Endometrial microvascular endothelial cells (primary cell): ENCODE measurements around the gene SPHK1. TPM values are rescaled to one million over a fixed set of nuclear protein-coding genes. Genes with fewer than 3 reads are reported as not detected.

Source experiments
- in situ Hi-C: cut with HindIII; loops from 2 replicates; pipeline ENCODE4 v1.10.0; 2017; ENCODE audit warnings: low sequenced_read_pairs, low pct_unique_long_range_greater_than_20kb; ENCODE audit errors: inconsistent ontology term
- total RNA-seq: library from RNA; depleted of rRNA; stranded (reverse); fragments of >200 nt; gene quantifications from one replicate; pipeline ENCODE4 v1.2.3, GENCODE V29; 2015; ENCODE audit errors: inconsistent ontology term

SPHK1 gene
- total RNA-seq, 1 donor from 2014 or later: 121 TPM

DNA sequence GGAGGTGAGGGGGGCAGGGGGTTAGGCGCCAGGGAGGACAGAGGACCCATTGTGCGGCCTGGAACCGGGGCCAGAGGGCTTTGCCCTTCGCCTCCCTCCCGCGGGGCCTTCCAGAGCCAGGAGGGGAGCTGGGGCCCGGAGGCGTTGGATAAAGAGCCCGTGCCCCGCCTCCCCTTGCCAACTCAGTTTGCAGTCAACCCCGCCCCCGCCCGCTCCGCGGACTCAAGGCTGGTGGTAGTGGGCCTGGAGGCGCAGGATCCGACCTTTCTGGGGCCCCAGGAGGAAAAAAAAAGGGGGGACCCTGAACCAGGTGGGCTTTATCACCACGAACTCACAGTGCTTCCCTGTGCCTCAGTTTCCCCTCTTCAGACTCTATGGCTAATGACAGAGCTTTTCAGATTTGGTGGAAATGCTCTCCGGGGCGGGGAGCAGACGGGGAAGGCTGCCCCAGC is 2.0 kb upstream of the SPHK1 start:
- in situ Hi-C loops: no loop called here

DNA sequence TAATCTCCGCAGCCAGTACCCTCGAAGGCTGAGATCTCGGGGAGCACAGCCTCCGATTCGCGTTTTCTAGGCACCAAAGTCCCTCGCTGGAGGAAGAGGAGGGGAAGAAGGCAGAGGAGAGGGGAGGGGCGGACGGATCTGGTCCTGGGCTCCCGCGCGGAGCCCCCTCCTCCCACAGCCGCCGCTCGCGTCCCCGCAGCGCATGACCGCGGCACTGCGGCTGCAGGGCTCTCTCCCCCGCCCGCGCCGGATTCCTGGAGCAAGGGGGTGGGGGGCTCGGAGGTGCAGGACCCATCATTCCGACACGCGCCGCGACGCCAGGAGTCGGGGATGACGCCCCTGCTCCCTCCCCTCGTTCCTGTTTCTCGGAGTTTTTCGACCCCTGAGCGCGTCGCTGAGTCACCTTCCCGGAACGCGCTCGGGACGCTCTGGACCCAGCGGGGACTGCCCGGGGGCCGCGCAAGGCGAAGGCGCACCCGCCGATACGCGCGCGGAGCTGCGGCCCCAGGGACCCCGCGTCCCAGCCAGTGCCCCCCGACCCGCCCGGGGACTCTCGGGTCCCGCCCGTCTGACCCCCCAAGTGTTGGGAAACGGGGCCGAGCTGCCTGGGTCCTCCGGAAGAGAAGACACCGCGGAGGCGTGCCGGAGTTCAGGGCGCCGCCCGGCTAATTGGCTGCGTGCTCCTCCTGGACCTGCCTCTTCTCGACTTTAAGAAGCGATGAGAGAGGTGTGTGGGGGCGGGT is 1.4 kb upstream of the SPHK1 start:
- in situ Hi-C loops: no loop called here

DNA sequence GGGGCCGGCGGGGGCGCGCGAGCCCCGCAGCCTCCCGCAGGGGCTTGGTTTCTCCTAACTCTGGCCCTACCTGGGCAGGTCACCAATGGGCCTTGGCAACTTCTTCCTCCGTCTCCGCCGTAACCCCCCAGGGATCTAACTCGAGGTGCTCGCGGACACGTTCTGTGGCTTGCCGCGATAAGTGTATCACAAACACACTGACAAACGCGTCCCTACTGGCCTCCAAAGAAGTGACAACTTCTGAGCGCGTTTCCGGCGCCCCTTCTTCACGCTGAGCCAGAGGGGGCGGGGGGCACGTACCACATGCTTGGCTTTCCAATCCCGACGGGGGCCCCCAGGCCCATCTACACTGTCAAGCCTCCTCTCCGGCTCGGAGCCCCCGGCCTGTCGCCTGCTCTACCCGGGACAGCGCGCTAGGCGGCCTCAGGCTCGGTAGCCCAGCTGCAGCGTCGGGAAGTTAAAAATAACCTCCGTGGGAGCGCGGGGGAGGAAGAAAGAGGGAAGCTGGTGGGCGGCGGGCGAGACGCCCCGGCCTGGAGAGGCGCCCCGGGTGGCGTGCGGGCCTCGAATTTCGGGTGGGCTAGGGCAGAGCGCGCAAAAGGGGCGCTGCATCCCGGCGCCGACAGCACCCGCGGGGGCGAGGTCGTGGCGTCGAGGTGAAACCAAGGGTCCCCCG is 725 bp upstream of the SPHK1 start:
- in situ Hi-C loops: no loop called here

DNA sequence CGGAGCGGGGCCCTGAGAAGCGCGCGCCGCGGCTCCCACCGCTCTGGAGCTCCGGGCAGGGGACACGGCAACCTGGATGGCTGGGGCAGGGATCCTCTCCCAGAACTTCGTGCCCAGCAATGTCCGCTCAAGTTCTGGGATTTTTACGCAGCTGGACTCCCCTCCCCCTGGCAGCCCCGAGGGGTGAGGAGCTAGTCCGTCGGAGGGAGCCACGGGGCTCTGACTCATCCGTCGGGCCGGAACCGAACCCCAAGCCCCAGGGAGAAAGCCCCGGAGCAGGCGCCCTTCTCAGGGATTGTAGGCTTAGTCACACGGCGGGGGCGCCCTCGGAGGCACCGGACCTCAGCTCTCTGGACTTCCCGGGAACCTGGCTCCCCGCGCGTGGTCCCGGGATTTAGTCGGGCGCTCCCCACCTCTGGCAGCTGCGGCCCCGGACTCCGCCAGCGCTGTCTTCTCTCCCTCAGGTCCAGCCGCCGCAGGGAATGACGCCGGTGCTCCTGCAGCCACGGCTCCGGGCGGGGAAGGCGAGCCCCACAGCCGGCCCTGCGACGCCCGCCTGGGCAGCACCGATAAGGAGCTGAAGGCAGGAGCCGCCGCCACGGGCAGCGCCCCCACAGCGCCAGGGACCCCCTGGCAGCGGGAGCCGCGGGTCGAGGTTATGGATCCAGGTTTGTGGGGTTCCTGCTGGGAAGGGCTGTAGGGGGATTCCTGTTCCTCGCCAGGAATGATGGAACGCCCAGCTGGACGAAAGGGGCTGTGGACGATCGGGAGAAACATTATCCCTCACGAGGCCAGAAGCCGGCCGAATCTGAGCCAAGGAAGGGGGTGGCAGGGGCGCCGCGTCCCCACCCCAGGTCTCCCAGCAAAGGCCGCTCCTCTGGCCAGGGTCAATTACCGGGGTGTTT is 830 bp downstream of the SPHK1 start:
- in situ Hi-C loops: no loop called here

DNA sequence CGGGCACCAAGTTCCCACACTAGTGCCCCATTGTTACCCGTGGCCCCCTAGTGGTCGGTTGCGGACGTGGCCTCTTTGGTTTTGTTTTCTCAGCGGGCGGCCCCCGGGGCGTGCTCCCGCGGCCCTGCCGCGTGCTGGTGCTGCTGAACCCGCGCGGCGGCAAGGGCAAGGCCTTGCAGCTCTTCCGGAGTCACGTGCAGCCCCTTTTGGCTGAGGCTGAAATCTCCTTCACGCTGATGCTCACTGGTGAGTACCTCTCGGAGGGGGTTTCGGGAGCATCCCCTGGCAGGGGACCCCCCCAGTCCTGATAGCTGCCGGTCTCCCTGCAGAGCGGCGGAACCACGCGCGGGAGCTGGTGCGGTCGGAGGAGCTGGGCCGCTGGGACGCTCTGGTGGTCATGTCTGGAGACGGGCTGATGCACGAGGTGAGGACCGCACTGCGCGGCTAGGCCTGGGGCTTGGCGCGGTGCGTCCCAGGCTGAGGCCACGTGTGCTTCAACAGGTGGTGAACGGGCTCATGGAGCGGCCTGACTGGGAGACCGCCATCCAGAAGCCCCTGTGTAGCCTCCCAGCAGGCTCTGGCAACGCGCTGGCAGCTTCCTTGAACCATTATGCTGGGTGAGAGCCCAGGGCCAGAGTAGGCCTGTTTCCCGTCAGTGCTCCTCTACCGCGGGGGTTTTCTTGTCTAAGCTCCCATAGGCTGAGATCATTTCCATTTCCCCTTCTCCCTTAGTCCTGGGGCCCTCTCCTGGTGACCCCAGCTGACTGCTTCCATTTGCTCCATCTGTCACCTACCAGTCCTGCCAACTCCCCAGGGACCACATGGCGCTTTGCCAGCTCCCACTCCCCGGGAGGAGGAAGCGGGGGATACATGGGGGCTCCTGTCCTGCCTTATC is 1.7 kb downstream of the SPHK1 start:
- in situ Hi-C loops: no loop called here

DNA sequence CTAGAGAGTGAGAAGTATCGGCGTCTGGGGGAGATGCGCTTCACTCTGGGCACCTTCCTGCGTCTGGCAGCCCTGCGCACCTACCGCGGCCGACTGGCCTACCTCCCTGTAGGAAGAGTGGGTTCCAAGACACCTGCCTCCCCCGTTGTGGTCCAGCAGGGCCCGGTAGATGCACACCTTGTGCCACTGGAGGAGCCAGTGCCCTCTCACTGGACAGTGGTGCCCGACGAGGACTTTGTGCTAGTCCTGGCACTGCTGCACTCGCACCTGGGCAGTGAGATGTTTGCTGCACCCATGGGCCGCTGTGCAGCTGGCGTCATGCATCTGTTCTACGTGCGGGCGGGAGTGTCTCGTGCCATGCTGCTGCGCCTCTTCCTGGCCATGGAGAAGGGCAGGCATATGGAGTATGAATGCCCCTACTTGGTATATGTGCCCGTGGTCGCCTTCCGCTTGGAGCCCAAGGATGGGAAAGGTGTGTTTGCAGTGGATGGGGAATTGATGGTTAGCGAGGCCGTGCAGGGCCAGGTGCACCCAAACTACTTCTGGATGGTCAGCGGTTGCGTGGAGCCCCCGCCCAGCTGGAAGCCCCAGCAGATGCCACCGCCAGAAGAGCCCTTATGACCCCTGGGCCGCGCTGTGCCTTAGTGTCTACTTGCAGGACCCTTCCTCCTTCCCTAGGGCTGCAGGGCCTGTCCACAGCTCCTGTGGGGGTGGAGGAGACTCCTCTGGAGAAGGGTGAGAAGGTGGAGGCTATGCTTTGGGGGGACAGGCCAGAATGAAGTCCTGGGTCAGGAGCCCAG is 2.8 kb downstream of the SPHK1 start:
- in situ Hi-C loops: no loop called here

DNA sequence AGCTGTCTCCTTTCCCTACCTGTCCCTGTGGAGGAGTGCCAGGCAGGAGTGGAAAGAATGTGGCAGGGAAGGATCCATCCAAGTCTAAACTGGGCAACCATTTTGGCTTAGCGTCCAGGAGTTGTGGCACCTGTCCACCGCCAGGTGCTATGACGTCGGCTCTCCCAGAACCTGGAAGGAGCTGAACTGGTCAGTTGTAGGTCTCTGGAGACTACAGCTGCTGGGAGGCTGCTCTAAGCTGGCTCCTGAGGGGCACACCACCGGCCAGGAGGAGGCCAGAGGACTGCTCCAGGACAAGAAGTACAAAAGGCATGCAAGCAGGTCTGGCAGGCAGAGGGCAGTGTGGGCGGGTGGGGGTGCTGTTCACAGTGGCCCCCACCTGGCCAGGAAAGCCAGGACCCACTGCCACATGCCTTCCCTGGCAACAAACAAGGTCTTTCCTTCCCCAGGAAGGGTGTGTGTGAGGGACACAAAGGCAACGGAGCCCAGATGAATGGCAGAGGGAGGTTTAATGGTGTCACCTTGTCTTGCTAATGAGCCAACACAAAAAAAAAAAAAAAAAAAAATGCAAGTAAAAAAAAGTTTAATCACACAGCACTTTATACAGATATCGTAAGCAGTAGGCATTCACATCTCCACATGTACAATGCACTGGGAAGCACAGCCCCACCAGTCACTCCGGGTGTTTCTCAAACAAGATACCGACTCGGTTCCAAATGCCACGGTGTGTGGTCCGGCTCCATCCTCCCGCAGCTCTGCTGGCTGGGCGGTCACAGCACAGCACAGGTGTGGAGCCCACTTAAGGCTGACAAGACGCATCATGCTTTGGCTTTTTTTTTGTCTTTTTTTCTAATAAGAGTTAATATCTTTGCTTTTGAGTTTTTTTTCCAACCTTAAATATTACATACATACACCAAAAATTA is 4.8 kb downstream of the SPHK1 start:
- in situ Hi-C loops: no loop called here

DNA sequence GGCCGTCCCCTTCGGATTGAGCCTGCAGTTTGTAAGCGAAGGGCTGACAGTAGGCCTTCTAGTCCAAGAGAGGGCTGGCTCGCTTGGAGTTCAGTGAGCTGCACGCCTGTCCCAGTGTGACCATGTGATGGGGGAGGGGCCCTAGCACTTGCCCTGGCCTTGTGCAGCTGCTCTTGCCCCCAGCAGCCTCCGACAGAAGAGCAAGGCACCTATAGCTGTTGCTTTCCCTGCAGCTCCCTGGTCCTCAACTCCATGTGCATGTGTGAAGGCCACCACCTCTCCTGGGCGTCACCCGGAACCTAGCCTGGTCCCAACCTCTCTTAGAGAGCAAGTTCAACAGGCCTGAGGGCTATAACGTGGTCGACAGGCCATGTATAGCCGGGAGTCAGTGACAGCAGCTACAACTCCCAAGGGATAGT is 5.6 kb downstream of the SPHK1 start:
- in situ Hi-C loops: no loop called here

DNA sequence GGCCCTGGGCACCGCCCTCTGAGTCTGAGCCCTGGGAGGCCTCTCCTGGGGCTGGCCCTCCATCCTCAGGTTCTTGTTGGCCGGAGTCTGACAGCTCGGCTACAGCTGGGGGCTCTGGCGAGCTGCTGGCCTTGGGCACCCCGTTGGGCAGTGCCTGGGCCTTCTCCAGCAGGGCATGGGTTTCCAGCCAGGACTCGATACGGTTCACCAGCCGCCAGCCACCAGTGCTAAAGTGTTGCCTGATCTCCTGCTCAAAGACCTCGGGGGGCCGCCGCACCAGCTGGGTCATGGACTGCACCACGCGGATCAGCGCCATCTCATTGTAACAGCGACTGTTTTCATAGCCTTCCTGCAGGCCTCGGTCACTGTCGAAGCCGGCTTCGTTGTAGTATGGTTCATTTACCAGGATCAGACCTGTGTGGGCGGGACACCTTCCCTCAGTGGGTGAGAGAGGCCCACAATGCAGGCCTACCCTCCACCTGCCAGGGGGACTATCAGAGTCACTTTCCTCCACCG is 6.8 kb downstream of the SPHK1 start:
- in situ Hi-C loops: no loop called here

DNA sequence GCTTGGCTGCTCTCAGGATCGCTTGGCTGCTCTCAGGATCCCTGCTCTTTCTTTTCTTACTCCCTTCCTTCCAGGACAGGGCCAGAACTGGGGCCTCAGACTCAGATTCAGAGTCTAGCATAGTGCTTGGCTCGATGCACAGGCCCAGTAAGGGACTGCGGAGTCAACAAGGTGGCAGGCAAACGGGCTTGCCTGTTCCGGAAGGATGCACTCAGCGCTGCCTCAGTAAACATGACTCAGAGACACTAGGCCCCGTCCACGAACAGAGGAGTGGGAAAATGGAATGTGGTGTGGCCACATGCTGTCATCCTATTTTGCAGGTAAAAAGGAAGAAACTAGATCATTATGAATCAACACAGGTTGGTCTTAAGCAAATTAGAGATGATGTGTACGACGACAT is 9.8 kb downstream of the SPHK1 start:
- in situ Hi-C loops: no loop called here

DNA sequence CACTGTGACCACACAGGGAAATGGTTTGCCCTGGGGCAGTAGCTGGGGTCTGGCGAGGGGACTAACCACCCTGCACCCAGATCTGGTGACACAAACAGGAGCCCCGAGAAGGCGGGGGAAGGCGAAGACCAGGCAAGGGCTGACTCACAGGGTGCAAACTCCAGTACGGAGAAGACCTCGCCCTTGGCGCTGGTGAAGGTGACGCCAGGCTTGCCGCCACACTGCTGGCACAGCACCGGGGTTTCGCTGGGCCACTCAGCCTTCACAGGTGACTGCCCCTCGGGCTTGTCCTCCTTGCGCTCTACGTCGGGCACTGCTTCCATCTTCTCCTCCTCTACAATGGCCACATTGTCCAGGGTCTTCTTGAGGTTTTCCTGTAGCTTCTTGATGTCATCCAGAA is 11.6 kb downstream of the SPHK1 start:
- in situ Hi-C loops: no loop called here

DNA sequence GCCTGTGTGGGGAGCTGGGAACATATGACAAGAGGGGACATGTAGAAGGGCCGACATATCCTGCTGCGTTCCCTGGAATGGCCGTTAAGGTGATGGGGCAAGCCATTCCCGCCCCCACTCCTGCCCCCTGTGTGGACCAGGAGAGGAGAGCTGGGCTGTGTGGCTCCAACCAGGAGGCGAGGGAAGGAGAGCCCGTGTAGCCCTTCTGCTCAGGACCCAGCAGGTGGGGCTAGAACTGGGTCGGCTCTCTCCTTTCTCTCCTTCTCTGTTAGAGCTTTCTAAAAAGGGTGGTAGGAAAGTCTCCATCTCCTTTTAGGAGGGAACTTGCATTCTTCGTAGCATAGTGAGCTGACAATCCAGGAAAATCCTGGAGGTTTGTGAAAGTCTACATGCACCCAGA is 12.8 kb downstream of the SPHK1 start:
- in situ Hi-C loops: no loop called here

DNA sequence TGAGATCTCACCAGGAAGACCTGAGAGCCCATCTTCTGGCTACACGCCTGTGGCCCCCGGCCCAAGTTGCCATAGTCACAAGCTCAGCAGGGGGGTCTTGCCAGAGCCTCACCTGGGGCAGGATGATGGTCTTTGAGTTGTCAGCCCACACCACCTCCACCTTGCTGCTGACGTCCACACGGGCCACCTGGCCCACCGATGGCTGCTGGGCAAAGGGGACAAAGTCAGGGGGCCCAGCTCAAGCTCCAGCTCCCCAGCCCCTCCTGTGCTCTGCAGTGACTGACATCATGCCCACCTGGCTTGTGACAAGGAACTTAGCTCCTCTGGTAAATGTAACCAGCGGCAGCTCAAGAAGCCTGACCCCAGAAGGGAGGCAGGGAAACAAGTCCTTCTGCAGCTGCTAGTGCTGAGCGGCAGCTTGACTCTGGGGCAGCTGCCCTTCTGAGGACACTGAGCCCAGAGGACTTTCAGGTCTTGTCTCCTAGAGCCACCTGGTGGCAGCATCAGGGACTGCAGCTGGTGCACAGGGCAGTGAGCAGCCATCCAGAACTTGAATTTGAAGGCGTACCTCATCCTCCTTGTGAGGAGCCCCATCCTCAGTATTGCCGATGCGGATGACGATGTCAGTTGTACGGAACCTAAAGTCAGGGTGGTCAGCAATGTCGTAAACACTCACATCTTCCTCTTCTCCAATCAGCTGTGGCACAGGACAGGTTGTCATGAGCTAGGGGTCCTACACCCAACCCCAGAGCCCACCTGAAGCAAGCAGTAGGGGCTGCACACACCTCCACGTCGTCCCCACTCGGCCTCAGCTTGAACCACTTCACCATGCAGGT is 13.5 kb downstream of the SPHK1 start:
- in situ Hi-C loops: no loop called here

DNA sequence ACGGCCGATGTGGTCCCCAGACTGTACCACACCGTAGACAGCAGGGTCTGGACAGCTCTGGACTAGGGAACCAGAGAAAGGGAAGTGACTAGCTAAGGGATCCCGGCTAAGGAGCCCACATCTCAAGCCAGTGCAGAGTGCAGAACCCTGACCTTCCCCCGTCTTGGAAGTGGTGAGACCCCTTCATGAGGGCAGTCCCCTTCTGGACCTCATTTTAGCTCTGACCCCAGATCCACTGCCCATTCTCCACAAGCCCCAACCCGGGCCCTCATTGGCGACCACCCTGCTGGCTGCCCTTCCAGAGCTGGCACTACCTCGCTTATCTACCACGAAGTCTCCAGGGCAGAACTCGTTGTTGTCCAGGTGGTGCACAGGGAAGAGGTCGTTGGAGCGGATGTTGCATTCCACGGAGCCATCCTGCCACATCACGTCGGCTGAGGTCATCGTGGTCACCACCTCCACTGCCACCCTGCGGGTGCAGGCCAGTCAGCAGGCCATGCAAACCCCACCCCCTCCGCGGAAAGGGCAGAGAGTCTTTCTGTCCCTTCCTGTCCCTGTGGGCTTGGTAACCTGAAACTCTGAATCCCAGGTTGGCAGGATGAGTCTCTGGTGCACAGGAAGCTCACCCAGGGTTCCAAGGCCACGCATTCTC is 14.2 kb downstream of the SPHK1 start:
- in situ Hi-C loops: no loop called here
